H1 (cell line): Measurements from ENCODE around the gene SEMA3A. TPM values are rescaled to one million over a fixed set of nuclear protein-coding genes. Genes with fewer than 3 reads are reported as not detected.

Source experiments
- CTCF ChIA-PET: fragments of 300-600 bp; sonication (Branson Sonifier 250); formaldehyde crosslinking; loops from one replicate; lab custom pipeline; 2021; ENCODE audit not compliant: partially characterized antibody; lab: Charles Lee
- POLR2A ChIA-PET: fragments of 300-600 bp; sonication (Branson Sonifier 250); formaldehyde crosslinking; loops from one replicate; lab custom pipeline; 2021; ENCODE audit warnings: inconsistent platforms; ENCODE audit not compliant: partially characterized antibody; lab: Charles Lee
- DNase-seq, 2 experiments: peaks; one replicate each; pipeline versions ENCODE4 v3.0.0 to v3.0.0-alpha.2; 2010 to 2022; ENCODE audit warnings: low spot score in 2 of 2, low read depth in 1 of 2, mixed read lengths in 1 of 2
- FAIRE-seq: peaks from 2 replicates; lab custom pipeline; 2011; peaks lifted over from hg19 to GRCh38; lab: Jason Lieb, UNC
- H2AFZ ChIP-seq: 2 replicates; pipeline ENCODE4 v1.8.1; 2012; ENCODE audit warnings: low read length, inconsistent platforms
- H2AK5ac ChIP-seq: 2 replicates; pipeline ENCODE4 v1.6.1; 2013; ENCODE audit warnings: low read depth, low read length
- H2BK120ac ChIP-seq: replicated peaks from 2 replicates; pipeline ENCODE3; 2013; ENCODE audit warnings: low read depth, low read length, inconsistent platforms
- H2BK12ac ChIP-seq: 2 replicates; pipeline ENCODE4 v1.6.1; 2013; ENCODE audit warnings: low read depth, low read length
- H2BK15ac ChIP-seq: 2 replicates; pipeline ENCODE4 v1.6.1; 2013; ENCODE audit warnings: low read length
- H2BK20ac ChIP-seq: 2 replicates; pipeline ENCODE4 v1.6.1; 2013; ENCODE audit warnings: low read length
- H2BK5ac ChIP-seq: 2 replicates; pipeline ENCODE4 v1.6.1; 2013; ENCODE audit warnings: low read depth, low read length
- H3K14ac ChIP-seq: 2 replicates; pipeline ENCODE4 v1.6.1; 2013; ENCODE audit warnings: inconsistent platforms; ENCODE audit not compliant: insufficient read length
- H3K18ac ChIP-seq: 2 replicates; pipeline ENCODE4 v1.6.1; 2013; ENCODE audit warnings: low read length; ENCODE audit errors: extremely low read depth
- H3K23ac ChIP-seq: 2 replicates; pipeline ENCODE4 v1.6.1; 2013; ENCODE audit warnings: inconsistent platforms; ENCODE audit not compliant: insufficient read length
- H3K23me2 ChIP-seq: 2 replicates; pipeline ENCODE4 v1.6.1; 2013; ENCODE audit warnings: low read depth, low read length
- H3K27ac ChIP-seq: 2 replicates; pipeline ENCODE4 v1.6.1; 2011; ENCODE audit warnings: low read depth, low read length, inconsistent platforms
- H3K27me3 ChIP-seq, 4 experiments: replicated peaks in 1 of 4; 1 replicate in 1 of 4; 2 replicates in 3 of 4; pipeline versions ENCODE4 v1.6.1 to v1.8.1; 2011 to 2013; ENCODE audit warnings: low read length in 3 of 4, mild to moderate bottlenecking in 3 of 4, inconsistent platforms in 2 of 4, mixed read lengths in 2 of 4, moderate library complexity in 1 of 4; ENCODE audit not compliant: control insufficient read depth in 3 of 4, insufficient read depth in 3 of 4; ENCODE audit errors: extremely low read depth in 1 of 4
- H3K36me3 ChIP-seq, 4 experiments: 2 replicates each; pipeline versions ENCODE4 v1.6.1 to v1.8.1; 2011 to 2013; ENCODE audit warnings: mild to moderate bottlenecking in 4 of 4, low read length in 3 of 4, moderate library complexity in 2 of 4, control low read depth in 1 of 4, inconsistent platforms in 1 of 4; ENCODE audit not compliant: insufficient read depth in 4 of 4, control insufficient read depth in 2 of 4
- H3K4ac ChIP-seq: replicated peaks from 2 replicates; pipeline ENCODE3; 2013; ENCODE audit warnings: low read length, low read depth, mixed read lengths, inconsistent platforms; ENCODE audit not compliant: insufficient read length
- H3K4me1 ChIP-seq, 4 experiments: replicated peaks in 1 of 4; 1 replicate in 1 of 4; 2 replicates in 3 of 4; pipeline versions ENCODE4 v1.6.1 to v1.8.1; 2011 to 2013; ENCODE audit warnings: low read length in 3 of 4, inconsistent platforms in 2 of 4, mixed read lengths in 1 of 4; ENCODE audit not compliant: insufficient read depth in 4 of 4, control insufficient read depth in 3 of 4
- H3K4me2 ChIP-seq, 2 experiments: 2 replicates each; pipeline versions ENCODE4 v1.6.1 to v1.8.1; 2011 to 2013; ENCODE audit warnings: low read depth in 2 of 2, low read length in 2 of 2, control low read depth in 1 of 2, inconsistent platforms in 1 of 2, mild to moderate bottlenecking in 1 of 2; ENCODE audit not compliant: insufficient read depth in 1 of 2
- H3K4me3 ChIP-seq, 4 experiments: fragments of 200-600, 300-600 bp in 1 of 4; sonication (generic), shearing (Covaris generic), sonication (Bioruptor Twin) in 1 of 4; 2 replicates each; pipeline versions ENCODE4 v1.5.1 to v1.8.1; 2011 to 2016; ENCODE audit warnings: low read length in 4 of 4, low read depth in 3 of 4, control low read depth in 2 of 4, inconsistent platforms in 2 of 4, mild to moderate bottlenecking in 2 of 4, mixed read lengths in 1 of 4, moderate library complexity in 1 of 4; ENCODE audit not compliant: insufficient read depth in 2 of 4; ENCODE audit errors: extremely low read depth in 1 of 4
- H3K56ac ChIP-seq: replicated peaks from 2 replicates; pipeline ENCODE3; 2013; ENCODE audit warnings: low read depth, mild to moderate bottlenecking, mixed read lengths, low read length, inconsistent platforms; ENCODE audit not compliant: insufficient read length
- H3K79me1 ChIP-seq: 2 replicates; pipeline ENCODE4 v1.6.1; 2013; ENCODE audit warnings: low read depth, low read length, control low read depth
- H3K79me2 ChIP-seq, 2 experiments: 2 replicates each; pipeline versions ENCODE4 v1.6.1 to v1.8.1; 2012 to 2013; ENCODE audit warnings: low read length in 2 of 2, mild to moderate bottlenecking in 2 of 2, inconsistent platforms in 1 of 2; ENCODE audit not compliant: insufficient read depth in 2 of 2, control insufficient read depth in 1 of 2
- H3K9ac ChIP-seq, 4 experiments: replicated peaks in 1 of 4; 1 replicate in 1 of 4; 2 replicates in 3 of 4; pipeline versions ENCODE4 v1.6.1 to v1.8.1; 2011 to 2013; ENCODE audit warnings: low read depth in 3 of 4, low read length in 3 of 4, control low read depth in 2 of 4, mild to moderate bottlenecking in 2 of 4, moderate library complexity in 2 of 4, inconsistent platforms in 1 of 4; ENCODE audit errors: extremely low read depth in 1 of 4
- H3K9me3 ChIP-seq, 2 experiments: 2 replicates each; pipeline versions ENCODE4 v1.6.1 to v1.8.1; 2012 to 2013; ENCODE audit warnings: mild to moderate bottlenecking in 2 of 2, moderate library complexity in 2 of 2, control low read depth in 1 of 2, inconsistent platforms in 1 of 2, low read depth in 1 of 2, low read length in 1 of 2, mixed read lengths in 1 of 2; ENCODE audit not compliant: insufficient read depth in 2 of 2
- H4K20me1 ChIP-seq, 2 experiments: replicated peaks in 1 of 2; 2 replicates each; pipeline versions ENCODE3 to v1.8.1; 2011 to 2013; ENCODE audit warnings: inconsistent platforms in 2 of 2, low read length in 2 of 2, mild to moderate bottlenecking in 1 of 2; ENCODE audit not compliant: insufficient read depth in 2 of 2, control insufficient read depth in 1 of 2
- H4K5ac ChIP-seq: 2 replicates; pipeline ENCODE4 v1.6.1; 2013; ENCODE audit warnings: low read length, low read depth, mixed read lengths, inconsistent platforms; ENCODE audit not compliant: insufficient read length
- H4K8ac ChIP-seq: 2 replicates; pipeline ENCODE4 v1.8.0; 2013; ENCODE audit warnings: mild to moderate bottlenecking, moderate library complexity, low read length, inconsistent platforms; ENCODE audit not compliant: insufficient read depth; ENCODE audit errors: extremely low read depth
- H4K91ac ChIP-seq: replicated peaks from 2 replicates; pipeline ENCODE3; 2013; ENCODE audit warnings: low read length, mixed read lengths, inconsistent platforms; ENCODE audit not compliant: insufficient read length
- ASH2L ChIP-seq: fragments of 200-600, 300-600 bp; sonication (generic); IDR thresholded peaks from one replicate; pipeline ENCODE4 v1.7.1; 2017; ENCODE audit warnings: low read length
- CREB1 ChIP-seq: IDR thresholded peaks from 2 replicates; pipeline ENCODE4 v1.6.1; 2012; ENCODE audit warnings: inconsistent platforms
- KDM1A ChIP-seq: fragments of 200-600, 300-600 bp; sonication (generic); IDR thresholded peaks from 2 replicates; pipeline ENCODE4 v1.7.1; 2016; ENCODE audit warnings: mild to moderate bottlenecking, low read length, borderline replicate concordance
- SP4 ChIP-seq: IDR thresholded peaks from 2 replicates; pipeline ENCODE4 v1.6.1; 2012; ENCODE audit warnings: low read length, inconsistent platforms
- SRF ChIP-seq: IDR thresholded peaks from 2 replicates; pipeline ENCODE4 v1.6.1; 2011; ENCODE audit warnings: mild to moderate bottlenecking, low read depth, low read length, moderate library complexity
- WGBS, 2 experiments: shearing (Covaris generic) in 1 of 2; methylation state at CpG; one replicate each; pipeline versions ENCODE4 v1.1.6 to v1.1.7; 2013 to 2015; ENCODE audit warnings: low lambda C conversion rate in 2 of 2, mixed read lengths in 2 of 2, inconsistent platforms in 1 of 2, low coverage in 1 of 2, missing lambda C conversion rate in 1 of 2; ENCODE audit not compliant: insufficient replicate concordance in 2 of 2, insufficient coverage in 1 of 2, insufficient read length in 1 of 2; ENCODE audit errors: extremely low coverage in 1 of 2, missing lambda C conversion rate in 1 of 2; 5-methylcytosine and 5-hydroxymethylcytosine counted together
- polyA plus RNA-seq, 7 experiments: library from polyadenylated mRNA; depleted of rRNA in 3 of 7; stranded (reverse) in 5 of 7; unstranded in 2 of 7; fragments of >200 nt in 5 of 7; fragments of 200-250 nt in 2 of 7; gene quantifications; 1 replicate in 5 of 7; 2 replicates in 1 of 7; 4 replicates in 1 of 7; pipeline versions ENCODE4 v1.2.1 to v1.2.3, GENCODE V29; 2011 to 2013; ENCODE audit warnings: missing spikeins in 2 of 7, mixed read lengths in 2 of 7
- total RNA-seq: library from RNA; stranded (reverse); fragmentation: NEBNext Ultra II Directional; extraction: Animal tissue kit (Norgen Biotek cat#: 25700); gene quantifications from 2 replicates; pipeline ENCODE4 v1.2.1, GENCODE V29; 2021
- TF ChIP-seq, protein P1 (sequence below): IDR thresholded peaks from 2 replicates; pipeline ENCODE4 v1.6.1; 2012; ENCODE audit warnings: inconsistent platforms

The SEMA3A gene
- total and polyA plus RNA-seq, 2 of the 8 experiments (the other 6 are each of a cell fraction or from before 2014, with no cell fraction given): 8.1 to 45.9 TPM

GRCh38 chr7:83931968-83932367 is 262.6 kb downstream of the SEMA3A start:
- Histone ChIP-seq H3K9me3 (no peaks in the 10 kb centered on the region), H3K9ac (no peak overlapping the region), H2BK12ac (no peak overlapping the region), H3K27me3 (no peaks in the 10 kb centered on the region), H3K79me2 (no peaks in the 10 kb centered on the region), H4K20me1 (no peaks in the 10 kb centered on the region), H2BK15ac (no peak overlapping the region), H3K4me1 (peaks cover 0 to 2% (median 0%) of the 10 kb centered on the region in 4 experiments; a peak in 1 of 7 replicates), H2AFZ (no peak overlapping the region), H3K56ac (no peak overlapping the region), H2BK120ac (no peak overlapping the region), H4K5ac (no peak overlapping the region), H3K18ac (no peak overlapping the region), H2AK5ac (no peak overlapping the region), H3K23ac (no peak overlapping the region), H2BK20ac (no peak overlapping the region), H3K14ac (no peak overlapping the region), H3K79me1 (no peaks in the 10 kb centered on the region), H4K91ac (no peak overlapping the region), H3K4ac (no peak overlapping the region), H3K4me2 (no peak overlapping the region), H3K23me2 (no peaks in the 10 kb centered on the region), H3K27ac (no peak overlapping the region), H2BK5ac (no peak overlapping the region), H3K36me3 (no peaks in the 10 kb centered on the region), H3K4me3 (no peak overlapping the region), H4K8ac (no peak overlapping the region)
- WGBS, 2 experiments: 88% methylated on average over 2 of the region's 2 CpGs; no CpG with 5 or more reads in 1 of the 2 experiments
- TF ChIP-seq SRF: no peak
- TF ChIP-seq KDM1A: no peak
- TF ChIP-seq ASH2L: no peak
- no peak for TF ChIP-seq SP4
- TF ChIP-seq, protein P1, sequence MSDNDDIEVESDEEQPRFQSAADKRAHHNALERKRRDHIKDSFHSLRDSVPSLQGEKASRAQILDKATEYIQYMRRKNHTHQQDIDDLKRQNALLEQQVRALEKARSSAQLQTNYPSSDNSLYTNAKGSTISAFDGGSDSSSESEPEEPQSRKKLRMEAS: no peak
- TF ChIP-seq CREB1: no peak
- ChIA-PET POLR2A (interaction anchor here (0.6 kb wide), 1 partner anchor 54 kb away, joined by 4 read pairs; no protein-coding TSS in a partner anchor), CTCF (interaction anchor here (0.5 to 9.8 kb wide), 6 partner anchors 14 to 1095 kb away, joined by 3 to 134 read pairs (median 14); no protein-coding TSS in a partner anchor)
- no peak for DNase-seq
- no peak for FAIRE-seq
